Inferior parietal cortex (tissue), 1 donor: ENCODE data around the gene ATP11A.

ENCODE experiments used
- DNase-seq: peaks from one replicate; pipeline ENCODE4 v3.0.0-alpha.2; 2016; ENCODE audit errors: extremely low spot score

Gene ATP11A

GRCh38 chr13:112759827-112760226 is 70.0 kb downstream of the ATP11A start:
- no peak for DNase-seq

GRCh38 chr13:112760435-112760834 is 70.6 kb downstream of the ATP11A start:
- no peak for DNase-seq

- DNase-seq: no peak
These were observed 71.1 kb downstream of the ATP11A start for GRCh38 chr13:112760931-112761330.

GRCh38 chr13:112761701-112762689 is 72.2 kb downstream of the ATP11A start:
- DNase-seq: no peak

GRCh38 chr13:112762690-112763080 is 72.8 kb downstream of the ATP11A start:
- no peak for DNase-seq

- no peak for DNase-seq
These were observed 74.2 kb downstream of the ATP11A start for GRCh38 chr13:112764028-112764427.

GRCh38 chr13:112764864-112765561 is 75.2 kb downstream of the ATP11A start:
- DNase-seq: no peak

- DNase-seq: no peak
These were observed 75.9 kb downstream of the ATP11A start for GRCh38 chr13:112765731-112766130.

- no peak for DNase-seq
These were observed 76.5 kb downstream of the ATP11A start for GRCh38 chr13:112766336-112766735.

- DNase-seq: no peak
These were observed 78.0 kb downstream of the ATP11A start for GRCh38 chr13:112767506-112768471.

GRCh38 chr13:112768795-112769481 is 79.1 kb downstream of the ATP11A start:
- no peak for DNase-seq

GRCh38 chr13:112769615-112770014 is 79.8 kb downstream of the ATP11A start:
- DNase-seq: no peak

GRCh38 chr13:112770504-112770903 is 80.7 kb downstream of the ATP11A start:
- no peak for DNase-seq

GRCh38 chr13:112771139-112771876 is 81.5 kb downstream of the ATP11A start:
- no peak for DNase-seq

GRCh38 chr13:112771877-112772538 is 82.2 kb downstream of the ATP11A start:
- no peak for DNase-seq

- no peak for DNase-seq
These were observed 82.7 kb downstream of the ATP11A start for GRCh38 chr13:112772539-112772909.

GRCh38 chr13:112772929-112773328 is 83.1 kb downstream of the ATP11A start:
- no peak for DNase-seq

- no peak for DNase-seq
These were observed 84.0 kb downstream of the ATP11A start for GRCh38 chr13:112773601-112774447.

- no peak for DNase-seq
These were observed 84.6 kb downstream of the ATP11A start for GRCh38 chr13:112774448-112774792.
